HG03175 (cell line): ENCODE data around the gene CASQ2.

Source experiments
- ATAC-seq: cut with Tn5 transposase; IDR thresholded peaks from one replicate; pipeline ENCODE4 v1.9.1; 2021; ENCODE audit warnings: mild to moderate bottlenecking, moderate library complexity; ENCODE audit not compliant: unreplicated experiment

Gene CASQ2

GRCh38 chr1:115732316-115732715, 36.2 kb downstream of the CASQ2 start:
- no peak for ATAC-seq

- peak; percentile 93 for ATAC-seq
These were observed 38.8 kb downstream of the CASQ2 start for GRCh38 chr1:115729756-115730155.

GRCh38 chr1:115728341-115728740, 40.2 kb downstream of the CASQ2 start:
- no peak for ATAC-seq

GRCh38 chr1:115727706-115728249, 40.7 kb downstream of the CASQ2 start:
- ATAC-seq, result no peak

- no peak for ATAC-seq
These were observed 41.9 kb downstream of the CASQ2 start for GRCh38 chr1:115726570-115726969.

- no peak for ATAC-seq
These were observed 42.4 kb downstream of the CASQ2 start for GRCh38 chr1:115726161-115726560.

- ATAC-seq, result no peak
These were observed 42.9 kb downstream of the CASQ2 start for GRCh38 chr1:115725600-115725999.

- ATAC-seq, result no peak
These were observed 44.8 kb downstream of the CASQ2 start for GRCh38 chr1:115723756-115724155.

- no peak for ATAC-seq
These were observed 46.3 kb downstream of the CASQ2 start for GRCh38 chr1:115722221-115722620.

GRCh38 chr1:115719285-115719684, 49.2 kb downstream of the CASQ2 start:
- no peak for ATAC-seq

- no peak for ATAC-seq
These were observed 50.3 kb downstream of the CASQ2 start for GRCh38 chr1:115718011-115718754.

GRCh38 chr1:115717541-115717940, 51.0 kb downstream of the CASQ2 start:
- ATAC-seq, result no peak

GRCh38 chr1:115714572-115715141, 53.9 kb downstream of the CASQ2 start:
- no peak for ATAC-seq

- no peak for ATAC-seq
These were observed 54.6 kb downstream of the CASQ2 start for GRCh38 chr1:115713906-115714305.

- ATAC-seq, result no peak
These were observed 55.5 kb downstream of the CASQ2 start for GRCh38 chr1:115712911-115713609.

GRCh38 chr1:115710859-115711624, 57.5 kb downstream of the CASQ2 start:
- ATAC-seq, result no peak

GRCh38 chr1:115706587-115707425, 61.7 kb downstream of the CASQ2 start:
- no peak for ATAC-seq

- no peak for ATAC-seq
These were observed 62.6 kb downstream of the CASQ2 start for GRCh38 chr1:115705963-115706362.

- no peak for ATAC-seq
These were observed 63.2 kb downstream of the CASQ2 start for GRCh38 chr1:115705085-115705951.
